Breast epithelium (tissue), 3 donors: ENCODE measurements around the gene SNAP25.

ENCODE experiments used
- CTCF ChIP-seq, 3 donors: fragments of 450-650 bp; IDR thresholded peaks; one replicate each; pipeline ENCODE4 v1.5.1; 2016 to 2017; ENCODE audit warnings: antibody characterized with exemption in 3 of 3, mild to moderate bottlenecking in 3 of 3, moderate library complexity in 3 of 3
- POLR2A ChIP-seq: fragments of 450-650 bp; IDR thresholded peaks from one replicate; pipeline ENCODE4 v1.6.1; 2016; ENCODE audit warnings: antibody characterized with exemption, mild to moderate bottlenecking, moderate library complexity
- POLR2AphosphoS5 ChIP-seq, 3 donors: sonication (generic); formaldehyde crosslinking; IDR thresholded peaks; one replicate each; pipeline ENCODE4 v1.6.1; 2017; ENCODE audit warnings: antibody characterized with exemption in 3 of 3

GRCh38 chr20:10338426-10339180 is 120.0 kb downstream of the SNAP25 start:
- no peak for TF ChIP-seq POLR2A
- no peak for TF ChIP-seq POLR2AphosphoS5 (IDR thresholded peaks at IDR 0.05)
- TF ChIP-seq CTCF (IDR thresholded peaks at IDR 0.05), result no peak
